ENCODE data around the gene DMRTC1B. TPM values are rescaled to one million over a fixed set of nuclear protein-coding genes. Genes with fewer than 3 reads are reported as not detected.
"Not testable (repeated sequence)": the region's sequence is repeated elsewhere in the genome, so short reads cannot be mapped to it uniquely, and the experiment has no call there.

Gene DMRTC1B
- total RNA-seq, 2 experiments from 2014 or later: not detected

DNA sequence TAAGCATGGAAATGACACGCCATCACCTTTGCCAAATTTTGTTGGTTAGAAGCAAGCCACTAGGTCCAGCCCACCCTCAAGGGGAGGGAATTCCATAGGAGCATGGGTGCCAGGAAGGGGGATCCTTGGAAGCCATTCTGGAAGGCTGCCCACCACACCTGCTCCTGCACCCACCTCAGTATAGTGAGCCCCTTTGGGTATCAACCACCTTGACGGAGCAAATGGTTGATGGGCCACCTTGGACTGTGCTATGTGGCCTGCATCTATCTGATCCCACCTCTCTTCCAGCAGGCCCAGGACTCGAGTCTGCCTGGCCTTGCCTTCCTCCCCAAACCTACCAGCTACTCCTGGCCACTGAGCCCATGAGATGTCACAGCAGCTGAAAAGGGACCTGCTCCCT, 13.7 kb downstream of the DMRTC1B start:
- H3K36me3 Mint-ChIP-seq; CTCF ChIA-PET; H3K27me3 Mint-ChIP-seq; H3K4me3 Mint-ChIP-seq; H3K9me3 Mint-ChIP-seq; DNase-seq; H3K27ac Mint-ChIP-seq; H3K4me1 Mint-ChIP-seq (ENCODE audit: low read depth); POLR2A ChIA-PET; intact Hi-C loops (cut with micrococcal nuclease): not testable (repeated sequence)

GRCh38 chrX:72808110-72808509, 31.4 kb downstream of the DMRTC1B start, which contains the start of gene FAM236D:
TSS of gene FAM236D (minus strand) at chrX:72808210. CDS start at chrX:72808110, 100 bp downstream.
- H3K36me3 Mint-ChIP-seq; POLR2A ChIA-PET; H3K27ac Mint-ChIP-seq; H3K9me3 Mint-ChIP-seq; CTCF ChIA-PET; H3K4me1 Mint-ChIP-seq (ENCODE audit: low read depth); intact Hi-C loops (cut with micrococcal nuclease); DNase-seq; H3K4me3 Mint-ChIP-seq; H3K27me3 Mint-ChIP-seq: not testable (repeated sequence)

- H3K9me3 Mint-ChIP-seq, CTCF ChIA-PET, H3K27me3 Mint-ChIP-seq: not testable (repeated sequence)
Measured at GRCh38 chrX:72830701-72831100, 54.0 kb downstream of the DMRTC1B start.

DNA sequence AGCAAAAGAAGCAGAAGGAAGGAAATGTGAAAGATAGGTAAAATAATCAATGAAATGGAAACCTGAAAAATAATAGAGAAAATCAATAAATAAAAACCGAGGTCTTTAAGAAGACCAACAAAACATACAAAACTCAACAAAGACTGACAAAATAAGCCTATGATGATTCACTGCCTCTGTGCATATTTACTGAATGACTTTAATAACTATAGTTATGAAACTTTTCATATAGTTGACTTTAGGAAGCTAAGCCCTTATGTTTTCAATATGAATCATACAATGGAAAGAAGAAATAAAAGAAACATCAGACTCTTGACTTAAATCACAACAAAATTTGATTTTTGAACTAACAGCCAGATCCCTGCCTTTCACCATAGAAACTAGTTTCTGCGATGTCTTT, 60.8 kb downstream of the DMRTC1B start:
- H3K27ac Mint-ChIP-seq; H3K9me3 Mint-ChIP-seq; H3K27me3 Mint-ChIP-seq; POLR2A ChIA-PET; intact Hi-C loops (cut with micrococcal nuclease); H3K36me3 Mint-ChIP-seq; CTCF ChIA-PET; H3K4me1 Mint-ChIP-seq (ENCODE audit: low read depth); DNase-seq; H3K4me3 Mint-ChIP-seq: not testable (repeated sequence)

More at GRCh38 chrX:72830701-72831100, 54.0 kb downstream of the DMRTC1B start:
- POLR2A ChIA-PET; DNase-seq; intact Hi-C loops (cut with micrococcal nuclease); H3K27ac Mint-ChIP-seq; H3K4me3 Mint-ChIP-seq; H3K36me3 Mint-ChIP-seq; H3K4me1 Mint-ChIP-seq (ENCODE audit: low read depth): not testable (repeated sequence)

GRCh38 chrX:72882898-72883297, 106.2 kb downstream of the DMRTC1B start:
- intact Hi-C loops (cut with micrococcal nuclease): not testable (repeated sequence)

GRCh38 chrX:72889740-72890139, 113.0 kb downstream of the DMRTC1B start:
- H3K36me3 Mint-ChIP-seq; intact Hi-C loops (cut with micrococcal nuclease); CTCF ChIA-PET; H3K4me1 Mint-ChIP-seq (ENCODE audit: low read depth); POLR2A ChIA-PET; H3K4me3 Mint-ChIP-seq; H3K27ac Mint-ChIP-seq; DNase-seq; H3K9me3 Mint-ChIP-seq; H3K27me3 Mint-ChIP-seq: not testable (repeated sequence)

More at GRCh38 chrX:72882898-72883297, 106.2 kb downstream of the DMRTC1B start:
- H3K4me1 Mint-ChIP-seq (ENCODE audit: low read depth); H3K36me3 Mint-ChIP-seq; H3K27ac Mint-ChIP-seq; H3K9me3 Mint-ChIP-seq; CTCF ChIA-PET; H3K27me3 Mint-ChIP-seq; POLR2A ChIA-PET; H3K4me3 Mint-ChIP-seq; DNase-seq: not testable (repeated sequence)

Other genes starting within 250 kb of the DMRTC1B start
- 10 to 100 TPM; 17.9 to 19.7 TPM for gene HDAC8, start 204.0 kb upstream of the DMRTC1B start, total RNA-seq
- gene PHKA1, start 62.6 kb upstream of the DMRTC1B start, total RNA-seq: 1 to 10 TPM; 3.5 to 3.8 TPM
- not detected for gene FAM236B, start 5.8 kb downstream of the DMRTC1B start, total RNA-seq
- gene FAM236D, start 31.3 kb downstream of the DMRTC1B start, total RNA-seq: not detected
- gene FAM236C, start 135.7 kb downstream of the DMRTC1B start, total RNA-seq: not detected
- gene FAM236A, start 161.3 kb downstream of the DMRTC1B start, total RNA-seq: not detected
- gene DMRTC1, start 166.9 kb downstream of the DMRTC1B start, total RNA-seq: not detected
- gene PABPC1L2B, start 226.0 kb downstream of the DMRTC1B start, total RNA-seq: not detected

All from activated CD4-positive, alpha-beta memory T cell treated with anti-CD3 and anti-CD28 coated beads for 36 hours (primary cell).